WTC11 (cell line): ENCODE measurements around the gene SNRPD3. TPM values are rescaled to one million over a fixed set of nuclear protein-coding genes. Genes with fewer than 3 reads are reported as not detected.

Experiments
- ATAC-seq: fragments of 200-7000 bp; cut with Tn5 transposase; 2 replicates; pipeline ENCODE4 v1.10.0; 2021; ENCODE audit warnings: mild to moderate bottlenecking, moderate library complexity
- CTCF ChIA-PET: fragments of 300-600 bp; sonication (Branson Sonifier 250); formaldehyde crosslinking; loops from one replicate; lab custom pipeline; 2021; ENCODE audit warnings: antibody characterized with exemption; lab: Charles Lee
- POLR2A ChIA-PET: fragments of 350-600 bp; sonication (Branson Sonifier 250); formaldehyde crosslinking; loops from one replicate; lab custom pipeline; 2021; ENCODE audit warnings: antibody characterized with exemption; lab: Charles Lee
- DNase-seq: peaks from one replicate; pipeline ENCODE4 v3.0.0; 2021; ENCODE audit warnings: low spot score
- H3K27ac Mint-ChIP-seq: 2 replicates; pipeline ENCODE4 v1.8.0; 2021; ENCODE audit warnings: mixed read lengths
- H3K27me3 Mint-ChIP-seq: 2 replicates; pipeline ENCODE4 v1.8.0; 2021; ENCODE audit warnings: low read depth, mild to moderate bottlenecking, moderate library complexity, mixed read lengths
- H3K36me3 Mint-ChIP-seq: 2 replicates; pipeline ENCODE4 v1.8.0; 2021; ENCODE audit warnings: mixed read lengths
- H3K4me1 Mint-ChIP-seq: 2 replicates; pipeline ENCODE4 v1.8.0; 2022; ENCODE audit warnings: mixed read lengths
- H3K4me3 Mint-ChIP-seq: 2 replicates; pipeline ENCODE4 v1.8.0; 2021; ENCODE audit warnings: mild to moderate bottlenecking, moderate library complexity, mixed read lengths
- H3K9me3 Mint-ChIP-seq: 2 replicates; pipeline ENCODE4 v1.8.0; 2021; ENCODE audit warnings: mixed read lengths
- ATF3 ChIP-seq: sonication (generic); formaldehyde crosslinking; conservative IDR thresholded peaks from 2 replicates; pipeline ENCODE4 v1.8.1; 2022; ENCODE audit warnings: mild to moderate bottlenecking, missing genetic modification reagents
- CDX4 ChIP-seq: fragments of 250-450 bp; sonication (Bioruptor Pico); IDR thresholded peaks from 2 replicates; pipeline ENCODE4 v1.9.0; 2021; ENCODE audit warnings: moderate library complexity, mild to moderate bottlenecking, inconsistent platforms, borderline replicate concordance
- E2F5 ChIP-seq: sonication (generic); formaldehyde crosslinking; IDR thresholded peaks from 2 replicates; pipeline ENCODE4 v1.8.1; 2022; ENCODE audit warnings: mild to moderate bottlenecking, moderate library complexity, missing genetic modification reagents
- ELF4 ChIP-seq: sonication (generic); formaldehyde crosslinking; IDR thresholded peaks from 2 replicates; pipeline ENCODE4 v1.8.1; 2022; ENCODE audit warnings: low read depth, mild to moderate bottlenecking, moderate library complexity, missing genetic modification reagents
- FOXJ3 ChIP-seq: sonication (generic); formaldehyde crosslinking; IDR thresholded peaks from 2 replicates; pipeline ENCODE4 v1.9.0; 2021; ENCODE audit warnings: missing genetic modification reagents, mild to moderate bottlenecking, borderline replicate concordance
- FOXP1 ChIP-seq: sonication (generic); formaldehyde crosslinking; IDR thresholded peaks from 2 replicates; pipeline ENCODE4 v1.8.0; 2022; ENCODE audit warnings: missing genetic modification reagents, mild to moderate bottlenecking, moderate library complexity, borderline replicate concordance
- GABPB1 ChIP-seq: sonication (generic); formaldehyde crosslinking; IDR thresholded peaks from 2 replicates; pipeline ENCODE4 v1.8.1; 2023; ENCODE audit warnings: mild to moderate bottlenecking, missing genetic modification reagents
- JUN ChIP-seq: sonication (generic); formaldehyde crosslinking; IDR thresholded peaks from 2 replicates; pipeline ENCODE4 v1.8.0; 2023; ENCODE audit warnings: mild to moderate bottlenecking, missing genetic modification reagents
- NFATC4 ChIP-seq: fragments of 250-450 bp; sonication (Bioruptor Pico); IDR thresholded peaks from 2 replicates; pipeline ENCODE4 v1.9.0; 2021; ENCODE audit warnings: mild to moderate bottlenecking
- NFYB ChIP-seq: sonication (generic); formaldehyde crosslinking; conservative IDR thresholded peaks from 2 replicates; pipeline ENCODE4 v1.8.0; 2022; ENCODE audit warnings: low read depth, missing genetic modification reagents
- RORB ChIP-seq: fragments of 250-450 bp; sonication (Bioruptor Pico); IDR thresholded peaks from 2 replicates; pipeline ENCODE4 v1.9.0; 2021; ENCODE audit warnings: mild to moderate bottlenecking
- TCF7 ChIP-seq: sonication (generic); formaldehyde crosslinking; IDR thresholded peaks from 2 replicates; pipeline ENCODE4 v1.8.0; 2022; ENCODE audit warnings: mild to moderate bottlenecking, low read depth, missing genetic modification reagents, moderate library complexity
- TP53 ChIP-seq: sonication (generic); formaldehyde crosslinking; IDR thresholded peaks from 2 replicates; pipeline ENCODE4 v1.8.1; 2023; ENCODE audit warnings: mild to moderate bottlenecking, missing genetic modification reagents
- ZBTB21 ChIP-seq: sonication (generic); formaldehyde crosslinking; IDR thresholded peaks from 2 replicates; pipeline ENCODE4 v1.8.1; 2023; ENCODE audit warnings: mild to moderate bottlenecking, missing genetic modification reagents, borderline replicate concordance
- ZNF138 ChIP-seq: sonication (generic); formaldehyde crosslinking; conservative IDR thresholded peaks from 2 replicates; pipeline ENCODE4 v1.8.1; 2022; ENCODE audit warnings: mild to moderate bottlenecking, moderate library complexity, missing genetic modification reagents
- total RNA-seq: library from RNA; stranded (reverse); gene quantifications from 3 replicates; pipeline ENCODE4 v1.2.3, GENCODE V29; 2021
- TF ChIP-seq, protein P1 (sequence below): sonication (generic); formaldehyde crosslinking; IDR thresholded peaks from 2 replicates; pipeline ENCODE4 v1.8.0; 2022; ENCODE audit warnings: mild to moderate bottlenecking, missing genetic modification reagents
- TF ChIP-seq, protein P2 (sequence below): sonication (generic); formaldehyde crosslinking; IDR thresholded peaks from 2 replicates; pipeline ENCODE4 v1.8.0; 2023; ENCODE audit warnings: mild to moderate bottlenecking, missing genetic modification reagents
- TF ChIP-seq, protein P3 (sequence below): fragments of 200-600 bp; IDR thresholded peaks from 2 replicates; pipeline ENCODE4 v1.8.0; 2022; ENCODE audit warnings: antibody characterized with exemption
- TF ChIP-seq, protein P4 (sequence below): sonication (generic); formaldehyde crosslinking; IDR thresholded peaks from 2 replicates; pipeline ENCODE4 v1.8.1; 2023; ENCODE audit warnings: mild to moderate bottlenecking, missing genetic modification reagents, borderline replicate concordance

Gene SNRPD3
- total RNA-seq, 1 experiment from 2014 or later: 198 TPM

- no peak for DNase-seq
- H3K27me3 Mint-ChIP-seq: no peaks in the 10 kb centered on the region
- POLR2A ChIA-PET: no interaction called here
- peaks cover 8% of the 10 kb centered on the region; the same call in 1 of the 2 replicates for H3K4me1 Mint-ChIP-seq
- CTCF ChIA-PET: no interaction called here
- no peak overlapping the region for H3K4me3 Mint-ChIP-seq
- no peaks in the 10 kb centered on the region for H3K9me3 Mint-ChIP-seq
- ATAC-seq: no peak
- H3K36me3 Mint-ChIP-seq: no peaks in the 10 kb centered on the region
- TF ChIP-seq TP53: no peak
- no peak for TF ChIP-seq NFATC4 (CRISPR knock-in tag)
- TF ChIP-seq ATF3 (CRISPR knock-in tag): no peak
- TF ChIP-seq ZBTB21: no peak
- no peak for TF ChIP-seq ZNF138 (CRISPR knock-in tag)
- TF ChIP-seq RORB (CRISPR knock-in tag): no peak
- TF ChIP-seq JUN: no peak
- TF ChIP-seq NFYB (CRISPR knock-in tag): no peak
- TF ChIP-seq, protein P1, sequence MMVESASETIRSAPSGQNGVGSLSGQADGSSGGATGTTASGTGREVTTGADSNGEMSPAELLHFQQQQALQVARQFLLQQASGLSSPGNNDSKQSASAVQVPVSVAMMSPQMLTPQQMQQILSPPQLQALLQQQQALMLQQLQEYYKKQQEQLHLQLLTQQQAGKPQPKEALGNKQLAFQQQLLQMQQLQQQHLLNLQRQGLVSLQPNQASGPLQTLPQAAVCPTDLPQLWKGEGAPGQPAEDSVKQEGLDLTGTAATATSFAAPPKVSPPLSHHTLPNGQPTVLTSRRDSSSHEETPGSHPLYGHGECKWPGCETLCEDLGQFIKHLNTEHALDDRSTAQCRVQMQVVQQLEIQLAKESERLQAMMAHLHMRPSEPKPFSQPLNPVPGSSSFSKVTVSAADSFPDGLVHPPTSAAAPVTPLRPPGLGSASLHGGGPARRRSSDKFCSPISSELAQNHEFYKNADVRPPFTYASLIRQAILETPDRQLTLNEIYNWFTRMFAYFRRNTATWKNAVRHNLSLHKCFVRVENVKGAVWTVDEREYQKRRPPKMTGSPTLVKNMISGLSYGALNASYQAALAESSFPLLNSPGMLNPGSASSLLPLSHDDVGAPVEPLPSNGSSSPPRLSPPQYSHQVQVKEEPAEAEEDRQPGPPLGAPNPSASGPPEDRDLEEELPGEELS (CRISPR knock-in tag): no peak
- TF ChIP-seq, protein P2, sequence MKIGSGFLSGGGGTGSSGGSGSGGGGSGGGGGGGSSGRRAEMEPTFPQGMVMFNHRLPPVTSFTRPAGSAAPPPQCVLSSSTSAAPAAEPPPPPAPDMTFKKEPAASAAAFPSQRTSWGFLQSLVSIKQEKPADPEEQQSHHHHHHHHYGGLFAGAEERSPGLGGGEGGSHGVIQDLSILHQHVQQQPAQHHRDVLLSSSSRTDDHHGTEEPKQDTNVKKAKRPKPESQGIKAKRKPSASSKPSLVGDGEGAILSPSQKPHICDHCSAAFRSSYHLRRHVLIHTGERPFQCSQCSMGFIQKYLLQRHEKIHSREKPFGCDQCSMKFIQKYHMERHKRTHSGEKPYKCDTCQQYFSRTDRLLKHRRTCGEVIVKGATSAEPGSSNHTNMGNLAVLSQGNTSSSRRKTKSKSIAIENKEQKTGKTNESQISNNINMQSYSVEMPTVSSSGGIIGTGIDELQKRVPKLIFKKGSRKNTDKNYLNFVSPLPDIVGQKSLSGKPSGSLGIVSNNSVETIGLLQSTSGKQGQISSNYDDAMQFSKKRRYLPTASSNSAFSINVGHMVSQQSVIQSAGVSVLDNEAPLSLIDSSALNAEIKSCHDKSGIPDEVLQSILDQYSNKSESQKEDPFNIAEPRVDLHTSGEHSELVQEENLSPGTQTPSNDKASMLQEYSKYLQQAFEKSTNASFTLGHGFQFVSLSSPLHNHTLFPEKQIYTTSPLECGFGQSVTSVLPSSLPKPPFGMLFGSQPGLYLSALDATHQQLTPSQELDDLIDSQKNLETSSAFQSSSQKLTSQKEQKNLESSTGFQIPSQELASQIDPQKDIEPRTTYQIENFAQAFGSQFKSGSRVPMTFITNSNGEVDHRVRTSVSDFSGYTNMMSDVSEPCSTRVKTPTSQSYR: no peak
- no peak for TF ChIP-seq E2F5 (CRISPR knock-in tag)
- TF ChIP-seq FOXJ3 (CRISPR knock-in tag): no peak
- no peak for TF ChIP-seq FOXP1 (CRISPR knock-in tag)
- TF ChIP-seq, protein P3, sequence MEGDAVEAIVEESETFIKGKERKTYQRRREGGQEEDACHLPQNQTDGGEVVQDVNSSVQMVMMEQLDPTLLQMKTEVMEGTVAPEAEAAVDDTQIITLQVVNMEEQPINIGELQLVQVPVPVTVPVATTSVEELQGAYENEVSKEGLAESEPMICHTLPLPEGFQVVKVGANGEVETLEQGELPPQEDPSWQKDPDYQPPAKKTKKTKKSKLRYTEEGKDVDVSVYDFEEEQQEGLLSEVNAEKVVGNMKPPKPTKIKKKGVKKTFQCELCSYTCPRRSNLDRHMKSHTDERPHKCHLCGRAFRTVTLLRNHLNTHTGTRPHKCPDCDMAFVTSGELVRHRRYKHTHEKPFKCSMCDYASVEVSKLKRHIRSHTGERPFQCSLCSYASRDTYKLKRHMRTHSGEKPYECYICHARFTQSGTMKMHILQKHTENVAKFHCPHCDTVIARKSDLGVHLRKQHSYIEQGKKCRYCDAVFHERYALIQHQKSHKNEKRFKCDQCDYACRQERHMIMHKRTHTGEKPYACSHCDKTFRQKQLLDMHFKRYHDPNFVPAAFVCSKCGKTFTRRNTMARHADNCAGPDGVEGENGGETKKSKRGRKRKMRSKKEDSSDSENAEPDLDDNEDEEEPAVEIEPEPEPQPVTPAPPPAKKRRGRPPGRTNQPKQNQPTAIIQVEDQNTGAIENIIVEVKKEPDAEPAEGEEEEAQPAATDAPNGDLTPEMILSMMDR: no peak
- no peak for TF ChIP-seq GABPB1 (CRISPR knock-in tag)
- no peak for TF ChIP-seq TCF7
- TF ChIP-seq, all 79 proteins: peak for 0
- H3K27ac Mint-ChIP-seq: no peak overlapping the region
Measured at GRCh38 chr22:24588757-24589481, 33.1 kb downstream of the SNRPD3 start.

DNA sequence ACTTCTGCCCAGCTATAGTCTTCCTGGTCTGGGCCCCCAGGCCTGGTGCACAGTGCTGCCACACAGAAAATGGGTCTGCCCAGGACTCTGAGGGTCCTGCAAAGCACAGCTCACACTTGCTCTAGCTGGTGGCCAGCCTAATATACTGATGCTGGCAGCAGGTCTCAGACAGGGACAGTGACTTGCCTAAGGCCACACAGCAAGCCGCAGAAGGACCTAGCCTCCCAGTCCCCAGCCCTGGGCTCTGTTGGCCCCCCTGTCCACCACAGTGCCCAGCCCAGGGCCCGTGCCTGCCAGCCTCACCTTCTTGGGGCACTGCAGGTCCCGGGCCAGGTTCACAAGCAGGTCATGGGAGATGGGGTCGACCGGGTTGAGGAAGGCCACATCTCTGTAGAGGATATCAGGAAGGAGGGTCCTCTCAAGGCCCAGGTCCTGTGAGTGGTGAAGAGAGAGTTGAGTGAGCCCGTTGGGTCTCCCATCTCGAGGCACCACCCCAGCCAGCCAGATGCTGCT lies 33.8 kb downstream of the SNRPD3 start:
- ChIA-PET POLR2A (no interaction called here), CTCF (no interaction called here)
- ATAC-seq (no peak), DNase-seq (no peak)
- no peak overlapping the region for H3K27ac Mint-ChIP-seq
- H3K4me3 Mint-ChIP-seq: no peak overlapping the region
- H3K27me3 Mint-ChIP-seq: no peaks in the 10 kb centered on the region
- peaks cover 9% of the 10 kb centered on the region; the same call in 1 of the 2 replicates for H3K4me1 Mint-ChIP-seq
- H3K36me3 Mint-ChIP-seq: no peaks in the 10 kb centered on the region
- H3K9me3 Mint-ChIP-seq: no peaks in the 10 kb centered on the region
- TF ChIP-seq TCF7: no peak
- TF ChIP-seq, protein P4, sequence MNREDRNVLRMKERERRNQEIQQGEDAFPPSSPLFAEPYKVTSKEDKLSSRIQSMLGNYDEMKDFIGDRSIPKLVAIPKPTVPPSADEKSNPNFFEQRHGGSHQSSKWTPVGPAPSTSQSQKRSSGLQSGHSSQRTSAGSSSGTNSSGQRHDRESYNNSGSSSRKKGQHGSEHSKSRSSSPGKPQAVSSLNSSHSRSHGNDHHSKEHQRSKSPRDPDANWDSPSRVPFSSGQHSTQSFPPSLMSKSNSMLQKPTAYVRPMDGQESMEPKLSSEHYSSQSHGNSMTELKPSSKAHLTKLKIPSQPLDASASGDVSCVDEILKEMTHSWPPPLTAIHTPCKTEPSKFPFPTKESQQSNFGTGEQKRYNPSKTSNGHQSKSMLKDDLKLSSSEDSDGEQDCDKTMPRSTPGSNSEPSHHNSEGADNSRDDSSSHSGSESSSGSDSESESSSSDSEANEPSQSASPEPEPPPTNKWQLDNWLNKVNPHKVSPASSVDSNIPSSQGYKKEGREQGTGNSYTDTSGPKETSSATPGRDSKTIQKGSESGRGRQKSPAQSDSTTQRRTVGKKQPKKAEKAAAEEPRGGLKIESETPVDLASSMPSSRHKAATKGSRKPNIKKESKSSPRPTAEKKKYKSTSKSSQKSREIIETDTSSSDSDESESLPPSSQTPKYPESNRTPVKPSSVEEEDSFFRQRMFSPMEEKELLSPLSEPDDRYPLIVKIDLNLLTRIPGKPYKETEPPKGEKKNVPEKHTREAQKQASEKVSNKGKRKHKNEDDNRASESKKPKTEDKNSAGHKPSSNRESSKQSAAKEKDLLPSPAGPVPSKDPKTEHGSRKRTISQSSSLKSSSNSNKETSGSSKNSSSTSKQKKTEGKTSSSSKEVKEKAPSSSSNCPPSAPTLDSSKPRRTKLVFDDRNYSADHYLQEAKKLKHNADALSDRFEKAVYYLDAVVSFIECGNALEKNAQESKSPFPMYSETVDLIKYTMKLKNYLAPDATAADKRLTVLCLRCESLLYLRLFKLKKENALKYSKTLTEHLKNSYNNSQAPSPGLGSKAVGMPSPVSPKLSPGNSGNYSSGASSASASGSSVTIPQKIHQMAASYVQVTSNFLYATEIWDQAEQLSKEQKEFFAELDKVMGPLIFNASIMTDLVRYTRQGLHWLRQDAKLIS: no peak
- TF ChIP-seq ELF4 (CRISPR knock-in tag): no peak
- TF ChIP-seq CDX4 (CRISPR knock-in tag): no peak
